H1 (cell line): ENCODE results near the gene BTBD9. TPM values are rescaled to one million over a fixed set of nuclear protein-coding genes. Genes with fewer than 3 reads are reported as not detected.

ENCODE experiments used
- CTCF ChIA-PET: fragments of 300-600 bp; sonication (Branson Sonifier 250); formaldehyde crosslinking; loops from one replicate; lab custom pipeline; 2021; ENCODE audit not compliant: partially characterized antibody; lab: Charles Lee
- POLR2A ChIA-PET: fragments of 300-600 bp; sonication (Branson Sonifier 250); formaldehyde crosslinking; loops from one replicate; lab custom pipeline; 2021; ENCODE audit warnings: inconsistent platforms; ENCODE audit not compliant: partially characterized antibody; lab: Charles Lee
- DNase-seq, 2 experiments: peaks; one replicate each; pipeline versions ENCODE4 v3.0.0 to v3.0.0-alpha.2; 2010 to 2022; ENCODE audit warnings: low spot score in 2 of 2, low read depth in 1 of 2, mixed read lengths in 1 of 2
- FAIRE-seq: peaks from 2 replicates; lab custom pipeline; 2011; peaks lifted over from hg19 to GRCh38; lab: Jason Lieb, UNC
- H2AFZ ChIP-seq: 2 replicates; pipeline ENCODE4 v1.8.1; 2012; ENCODE audit warnings: low read length, inconsistent platforms
- H2AK5ac ChIP-seq: 2 replicates; pipeline ENCODE4 v1.6.1; 2013; ENCODE audit warnings: low read depth, low read length
- H2BK120ac ChIP-seq: replicated peaks from 2 replicates; pipeline ENCODE3; 2013; ENCODE audit warnings: low read depth, low read length, inconsistent platforms
- H2BK12ac ChIP-seq: 2 replicates; pipeline ENCODE4 v1.6.1; 2013; ENCODE audit warnings: low read depth, low read length
- H2BK15ac ChIP-seq: 2 replicates; pipeline ENCODE4 v1.6.1; 2013; ENCODE audit warnings: low read length
- H2BK20ac ChIP-seq: 2 replicates; pipeline ENCODE4 v1.6.1; 2013; ENCODE audit warnings: low read length
- H2BK5ac ChIP-seq: 2 replicates; pipeline ENCODE4 v1.6.1; 2013; ENCODE audit warnings: low read depth, low read length
- H3K14ac ChIP-seq: 2 replicates; pipeline ENCODE4 v1.6.1; 2013; ENCODE audit warnings: inconsistent platforms; ENCODE audit not compliant: insufficient read length
- H3K18ac ChIP-seq: 2 replicates; pipeline ENCODE4 v1.6.1; 2013; ENCODE audit warnings: low read length; ENCODE audit errors: extremely low read depth
- H3K23ac ChIP-seq: 2 replicates; pipeline ENCODE4 v1.6.1; 2013; ENCODE audit warnings: inconsistent platforms; ENCODE audit not compliant: insufficient read length
- H3K23me2 ChIP-seq: 2 replicates; pipeline ENCODE4 v1.6.1; 2013; ENCODE audit warnings: low read depth, low read length
- H3K27ac ChIP-seq: 2 replicates; pipeline ENCODE4 v1.6.1; 2011; ENCODE audit warnings: low read depth, low read length, inconsistent platforms
- H3K27me3 ChIP-seq, 4 experiments: replicated peaks in 1 of 4; 1 replicate in 1 of 4; 2 replicates in 3 of 4; pipeline versions ENCODE4 v1.6.1 to v1.8.1; 2011 to 2013; ENCODE audit warnings: low read length in 3 of 4, mild to moderate bottlenecking in 3 of 4, inconsistent platforms in 2 of 4, mixed read lengths in 2 of 4, moderate library complexity in 1 of 4; ENCODE audit not compliant: control insufficient read depth in 3 of 4, insufficient read depth in 3 of 4; ENCODE audit errors: extremely low read depth in 1 of 4
- H3K36me3 ChIP-seq, 4 experiments: 2 replicates each; pipeline versions ENCODE4 v1.6.1 to v1.8.1; 2011 to 2013; ENCODE audit warnings: mild to moderate bottlenecking in 4 of 4, low read length in 3 of 4, moderate library complexity in 2 of 4, control low read depth in 1 of 4, inconsistent platforms in 1 of 4; ENCODE audit not compliant: insufficient read depth in 4 of 4, control insufficient read depth in 2 of 4
- H3K4ac ChIP-seq: replicated peaks from 2 replicates; pipeline ENCODE3; 2013; ENCODE audit warnings: low read length, low read depth, mixed read lengths, inconsistent platforms; ENCODE audit not compliant: insufficient read length
- H3K4me1 ChIP-seq, 4 experiments: replicated peaks in 1 of 4; 1 replicate in 1 of 4; 2 replicates in 3 of 4; pipeline versions ENCODE4 v1.6.1 to v1.8.1; 2011 to 2013; ENCODE audit warnings: low read length in 3 of 4, inconsistent platforms in 2 of 4, mixed read lengths in 1 of 4; ENCODE audit not compliant: insufficient read depth in 4 of 4, control insufficient read depth in 3 of 4
- H3K4me2 ChIP-seq, 2 experiments: 2 replicates each; pipeline versions ENCODE4 v1.6.1 to v1.8.1; 2011 to 2013; ENCODE audit warnings: low read depth in 2 of 2, low read length in 2 of 2, control low read depth in 1 of 2, inconsistent platforms in 1 of 2, mild to moderate bottlenecking in 1 of 2; ENCODE audit not compliant: insufficient read depth in 1 of 2
- H3K4me3 ChIP-seq, 4 experiments: fragments of 200-600, 300-600 bp in 1 of 4; sonication (generic), shearing (Covaris generic), sonication (Bioruptor Twin) in 1 of 4; 2 replicates each; pipeline versions ENCODE4 v1.5.1 to v1.8.1; 2011 to 2016; ENCODE audit warnings: low read length in 4 of 4, low read depth in 3 of 4, control low read depth in 2 of 4, inconsistent platforms in 2 of 4, mild to moderate bottlenecking in 2 of 4, mixed read lengths in 1 of 4, moderate library complexity in 1 of 4; ENCODE audit not compliant: insufficient read depth in 2 of 4; ENCODE audit errors: extremely low read depth in 1 of 4
- H3K56ac ChIP-seq: replicated peaks from 2 replicates; pipeline ENCODE3; 2013; ENCODE audit warnings: low read depth, mild to moderate bottlenecking, mixed read lengths, low read length, inconsistent platforms; ENCODE audit not compliant: insufficient read length
- H3K79me1 ChIP-seq: 2 replicates; pipeline ENCODE4 v1.6.1; 2013; ENCODE audit warnings: low read depth, low read length, control low read depth
- H3K79me2 ChIP-seq, 2 experiments: 2 replicates each; pipeline versions ENCODE4 v1.6.1 to v1.8.1; 2012 to 2013; ENCODE audit warnings: low read length in 2 of 2, mild to moderate bottlenecking in 2 of 2, inconsistent platforms in 1 of 2; ENCODE audit not compliant: insufficient read depth in 2 of 2, control insufficient read depth in 1 of 2
- H3K9ac ChIP-seq, 4 experiments: replicated peaks in 1 of 4; 1 replicate in 1 of 4; 2 replicates in 3 of 4; pipeline versions ENCODE4 v1.6.1 to v1.8.1; 2011 to 2013; ENCODE audit warnings: low read depth in 3 of 4, low read length in 3 of 4, control low read depth in 2 of 4, mild to moderate bottlenecking in 2 of 4, moderate library complexity in 2 of 4, inconsistent platforms in 1 of 4; ENCODE audit errors: extremely low read depth in 1 of 4
- H3K9me3 ChIP-seq, 2 experiments: 2 replicates each; pipeline versions ENCODE4 v1.6.1 to v1.8.1; 2012 to 2013; ENCODE audit warnings: mild to moderate bottlenecking in 2 of 2, moderate library complexity in 2 of 2, control low read depth in 1 of 2, inconsistent platforms in 1 of 2, low read depth in 1 of 2, low read length in 1 of 2, mixed read lengths in 1 of 2; ENCODE audit not compliant: insufficient read depth in 2 of 2
- H4K20me1 ChIP-seq, 2 experiments: replicated peaks in 1 of 2; 2 replicates each; pipeline versions ENCODE3 to v1.8.1; 2011 to 2013; ENCODE audit warnings: inconsistent platforms in 2 of 2, low read length in 2 of 2, mild to moderate bottlenecking in 1 of 2; ENCODE audit not compliant: insufficient read depth in 2 of 2, control insufficient read depth in 1 of 2
- H4K5ac ChIP-seq: 2 replicates; pipeline ENCODE4 v1.6.1; 2013; ENCODE audit warnings: low read length, low read depth, mixed read lengths, inconsistent platforms; ENCODE audit not compliant: insufficient read length
- H4K8ac ChIP-seq: 2 replicates; pipeline ENCODE4 v1.8.0; 2013; ENCODE audit warnings: mild to moderate bottlenecking, moderate library complexity, low read length, inconsistent platforms; ENCODE audit not compliant: insufficient read depth; ENCODE audit errors: extremely low read depth
- H4K91ac ChIP-seq: replicated peaks from 2 replicates; pipeline ENCODE3; 2013; ENCODE audit warnings: low read length, mixed read lengths, inconsistent platforms; ENCODE audit not compliant: insufficient read length
- ASH2L ChIP-seq: fragments of 200-600, 300-600 bp; sonication (generic); IDR thresholded peaks from one replicate; pipeline ENCODE4 v1.7.1; 2017; ENCODE audit warnings: low read length
- CHD2 ChIP-seq: IDR thresholded peaks from 2 replicates; pipeline ENCODE4 v1.6.1; 2012; ENCODE audit warnings: low read length, improper control_type of control experiment
- EP300 ChIP-seq, 2 experiments: IDR thresholded peaks; 1 replicate in 1 of 2; 2 replicates in 1 of 2; pipeline ENCODE4 v1.6.1; 2011 to 2012; ENCODE audit warnings: low read depth in 2 of 2, low read length in 2 of 2, mild to moderate bottlenecking in 2 of 2, borderline replicate concordance in 1 of 2, inconsistent platforms in 1 of 2, moderate library complexity in 1 of 2
- RBBP5 ChIP-seq: IDR thresholded peaks from 2 replicates; pipeline ENCODE4 v1.7.1; 2012; ENCODE audit warnings: low read depth, mild to moderate bottlenecking, inconsistent platforms, low read length, moderate library complexity, borderline replicate concordance
- RXRA ChIP-seq: IDR thresholded peaks from 2 replicates; pipeline ENCODE4 v1.6.1; 2011; ENCODE audit warnings: low read depth, mild to moderate bottlenecking, low read length, moderate library complexity; ENCODE audit not compliant: insufficient read depth
- SAP30 ChIP-seq: fragments of 300-600 bp; sonication (generic); IDR thresholded peaks from 2 replicates; pipeline ENCODE4 v1.7.1; 2012; ENCODE audit warnings: low read length, moderate library complexity, mild to moderate bottlenecking, inconsistent platforms; ENCODE audit not compliant: insufficient read depth, insufficient replicate concordance
- SP4 ChIP-seq: IDR thresholded peaks from 2 replicates; pipeline ENCODE4 v1.6.1; 2012; ENCODE audit warnings: low read length, inconsistent platforms
- SRF ChIP-seq: IDR thresholded peaks from 2 replicates; pipeline ENCODE4 v1.6.1; 2011; ENCODE audit warnings: mild to moderate bottlenecking, low read depth, low read length, moderate library complexity
- WGBS, 2 experiments: shearing (Covaris generic) in 1 of 2; methylation state at CpG; one replicate each; pipeline versions ENCODE4 v1.1.6 to v1.1.7; 2013 to 2015; ENCODE audit warnings: low lambda C conversion rate in 2 of 2, mixed read lengths in 2 of 2, inconsistent platforms in 1 of 2, low coverage in 1 of 2, missing lambda C conversion rate in 1 of 2; ENCODE audit not compliant: insufficient replicate concordance in 2 of 2, insufficient coverage in 1 of 2, insufficient read length in 1 of 2; ENCODE audit errors: extremely low coverage in 1 of 2, missing lambda C conversion rate in 1 of 2; 5-methylcytosine and 5-hydroxymethylcytosine counted together
- polyA plus RNA-seq, 7 experiments: library from polyadenylated mRNA; depleted of rRNA in 3 of 7; stranded (reverse) in 5 of 7; unstranded in 2 of 7; fragments of >200 nt in 5 of 7; fragments of 200-250 nt in 2 of 7; gene quantifications; 1 replicate in 5 of 7; 2 replicates in 1 of 7; 4 replicates in 1 of 7; pipeline versions ENCODE4 v1.2.1 to v1.2.3, GENCODE V29; 2011 to 2013; ENCODE audit warnings: missing spikeins in 2 of 7, mixed read lengths in 2 of 7
- total RNA-seq: library from RNA; stranded (reverse); fragmentation: NEBNext Ultra II Directional; extraction: Animal tissue kit (Norgen Biotek cat#: 25700); gene quantifications from 2 replicates; pipeline ENCODE4 v1.2.1, GENCODE V29; 2021
- TF ChIP-seq, protein P1 (sequence below): IDR thresholded peaks from 2 replicates; pipeline ENCODE4 v1.6.1; 2011; ENCODE audit warnings: low read length, improper control_type of control experiment

Gene BTBD9
- total and polyA plus RNA-seq, 2 of the 8 experiments (the other 6 are each of a cell fraction or from before 2014, with no cell fraction given) = 0.92 to 4.1 TPM

DNA sequence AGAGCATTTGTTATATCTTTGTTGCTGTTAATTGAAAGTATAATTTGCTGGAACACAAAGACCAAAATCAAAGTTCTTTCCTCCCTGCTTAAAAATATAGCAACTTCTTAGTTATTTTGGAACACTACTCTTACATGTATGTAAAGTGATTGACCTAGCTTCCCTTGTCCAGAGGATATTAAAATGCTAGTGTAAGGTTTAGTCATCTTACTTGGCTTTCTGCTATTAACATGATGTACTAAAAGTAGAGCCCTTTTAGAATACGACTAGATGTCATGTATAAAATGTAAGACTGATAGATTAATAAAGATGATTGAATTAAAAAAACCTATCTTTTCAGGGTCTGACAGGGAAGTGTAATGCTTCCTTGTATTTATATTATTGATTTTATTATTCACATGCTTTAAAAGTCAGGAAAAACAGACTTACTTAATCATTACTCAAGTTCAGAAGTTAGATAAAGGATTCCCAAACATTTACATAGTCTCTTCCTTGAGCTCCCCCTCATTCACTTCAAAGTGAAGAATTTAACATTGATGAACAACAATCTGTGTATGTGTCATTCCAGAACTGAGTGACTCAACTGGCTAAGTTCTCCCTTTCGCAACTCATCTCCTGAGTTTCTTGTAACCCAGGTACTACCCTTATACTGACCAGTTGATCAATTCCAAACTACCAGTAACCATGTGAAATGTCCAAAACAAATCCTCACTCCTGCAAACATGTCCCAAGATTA is 50.9 kb downstream of the BTBD9 start:
- Histone ChIP-seq H2BK20ac (no peak overlapping the region), H4K91ac (no peak overlapping the region), H4K5ac (no peak overlapping the region), H2AFZ (no peak overlapping the region), H3K4me2 (no peak overlapping the region), H3K79me1 (no peaks in the 10 kb centered on the region), H3K23ac (no peak overlapping the region), H3K23me2 (no peaks in the 10 kb centered on the region), H3K4me1 (no peaks in the 10 kb centered on the region), H2BK15ac (no peak overlapping the region), H3K56ac (no peak overlapping the region), H3K27ac (no peak overlapping the region), H2BK5ac (no peak overlapping the region), H3K9ac (no peak overlapping the region), H3K9me3 (no peaks in the 10 kb centered on the region), H3K36me3 (no peaks in the 10 kb centered on the region; a peak in 1 of 8 replicates), H4K20me1 (no peaks in the 10 kb centered on the region), H2BK12ac (no peak overlapping the region), H3K4ac (no peak overlapping the region), H4K8ac (no peak overlapping the region), H3K27me3 (no peaks in the 10 kb centered on the region), H3K79me2 (no peaks in the 10 kb centered on the region), H3K4me3 (no peak overlapping the region), H2AK5ac (no peak overlapping the region), H3K14ac (no peak overlapping the region), H2BK120ac (no peak overlapping the region), H3K18ac (no peak overlapping the region)
- ChIA-PET CTCF (interaction anchor here (0.7 to 1.6 kb wide), 2 partner anchors 9 to 10 kb away, joined by 3 to 4 read pairs; no protein-coding TSS in a partner anchor), POLR2A (no interaction called here)
- no peak for FAIRE-seq
- TF ChIP-seq, protein P1, sequence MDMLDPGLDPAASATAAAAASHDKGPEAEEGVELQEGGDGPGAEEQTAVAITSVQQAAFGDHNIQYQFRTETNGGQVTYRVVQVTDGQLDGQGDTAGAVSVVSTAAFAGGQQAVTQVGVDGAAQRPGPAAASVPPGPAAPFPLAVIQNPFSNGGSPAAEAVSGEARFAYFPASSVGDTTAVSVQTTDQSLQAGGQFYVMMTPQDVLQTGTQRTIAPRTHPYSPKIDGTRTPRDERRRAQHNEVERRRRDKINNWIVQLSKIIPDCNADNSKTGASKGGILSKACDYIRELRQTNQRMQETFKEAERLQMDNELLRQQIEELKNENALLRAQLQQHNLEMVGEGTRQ = no peak
- TF ChIP-seq RXRA (no peak), SAP30 (no peak), RBBP5 (no peak), EP300 (IDR thresholded peaks at IDR 0.05; ENCODE audit: borderline replicate concordance in 1 of 2, low read depth in 2 of 2, low read length in 2 of 2) (no peak), ASH2L (no peak), SRF (no peak), CHD2 (no peak), SP4 (no peak)
- no peak for DNase-seq
- WGBS, 2 experiments = 92% methylated on average over 2 of the region's 2 CpGs; no CpG with 5 or more reads in 1 of the 2 experiments
